Liver (tissue), 9 donors: Measurements from ENCODE around the gene NOTCH4. TPM values are rescaled to one million over a fixed set of nuclear protein-coding genes. Genes with fewer than 3 reads are reported as not detected.

ENCODE experiments used
- DNase-seq: peaks from one replicate; pipeline ENCODE4 v3.0.0-alpha.2; 2017; ENCODE audit warnings: low spot score
- H3K27ac ChIP-seq, 2 donors: one replicate each; pipeline ENCODE4 v1.7.0; 2013; ENCODE audit warnings: inconsistent platforms in 2 of 2, low read length in 2 of 2, control low read depth in 1 of 2, low read depth in 1 of 2, mild to moderate bottlenecking in 1 of 2
- H3K27me3 ChIP-seq, 4 donors: one replicate each; pipeline versions ENCODE4 v1.6.1 to v1.7.0; 2013; ENCODE audit warnings: low read length in 3 of 4, inconsistent platforms in 1 of 4, mild to moderate bottlenecking in 1 of 4, moderate library complexity in 1 of 4; ENCODE audit not compliant: control insufficient read depth in 4 of 4, insufficient read depth in 4 of 4
- H3K36me3 ChIP-seq, 4 donors: one replicate each; pipeline versions ENCODE4 v1.6.1 to v1.7.0; 2013; ENCODE audit warnings: low read length in 3 of 4, mild to moderate bottlenecking in 3 of 4, low read depth in 1 of 4, moderate library complexity in 1 of 4; ENCODE audit not compliant: control insufficient read depth in 4 of 4, insufficient read depth in 3 of 4
- H3K4me1 ChIP-seq, 4 donors: one replicate each; pipeline versions ENCODE4 v1.6.1 to v1.7.0; 2013; ENCODE audit warnings: low read length in 3 of 4, mild to moderate bottlenecking in 3 of 4, moderate library complexity in 1 of 4; ENCODE audit not compliant: control insufficient read depth in 4 of 4, insufficient read depth in 4 of 4
- H3K4me3 ChIP-seq, 3 donors: one replicate each; pipeline versions ENCODE4 v1.6.1 to v1.7.0; 2013; ENCODE audit warnings: low read length in 3 of 3, control low read depth in 1 of 3, low read depth in 1 of 3, mild to moderate bottlenecking in 1 of 3
- H3K9ac ChIP-seq, 2 donors: one replicate each; pipeline ENCODE4 v1.7.0; 2013; ENCODE audit warnings: low read length in 2 of 2, mild to moderate bottlenecking in 2 of 2, moderate library complexity in 2 of 2, control low read depth in 1 of 2, low read depth in 1 of 2
- H3K9me3 ChIP-seq, 4 donors: one replicate each; pipeline versions ENCODE4 v1.6.1 to v1.7.0; 2013; ENCODE audit warnings: low read length in 3 of 4; ENCODE audit not compliant: control insufficient read depth in 4 of 4
- EGR1 ChIP-seq, 2 donors: IDR thresholded peaks; 2 replicates each; pipeline ENCODE4 v1.6.1; 2016 to 2018; ENCODE audit warnings: antibody characterized with exemption in 2 of 2, low read depth in 2 of 2
- FOXA1 ChIP-seq: IDR thresholded peaks from 2 replicates; pipeline ENCODE4 v1.6.1; 2016; ENCODE audit warnings: antibody characterized with exemption
- FOXA2 ChIP-seq: IDR thresholded peaks from 2 replicates; pipeline ENCODE4 v1.6.1; 2016; ENCODE audit warnings: antibody characterized with exemption
- GABPA ChIP-seq, 2 donors: IDR thresholded peaks in 1 of 2; conservative IDR thresholded peaks in 1 of 2; 2 replicates each; pipeline ENCODE4 v1.6.1; 2016; ENCODE audit warnings: antibody characterized with exemption in 2 of 2, mild to moderate bottlenecking in 1 of 2, moderate library complexity in 1 of 2
- HNF4A ChIP-seq, 2 donors: conservative IDR thresholded peaks; 2 replicates each; pipeline ENCODE4 v1.6.1; 2016; ENCODE audit warnings: antibody characterized with exemption in 2 of 2, mild to moderate bottlenecking in 2 of 2
- HNF4G ChIP-seq: IDR thresholded peaks from 2 replicates; pipeline ENCODE4 v1.6.1; 2016; ENCODE audit warnings: antibody characterized with exemption
- JUND ChIP-seq, 2 donors: IDR thresholded peaks; 2 replicates each; pipeline ENCODE4 v1.6.1; 2016; ENCODE audit warnings: antibody characterized with exemption in 2 of 2
- NR2F2 ChIP-seq: IDR thresholded peaks from 2 replicates; pipeline ENCODE4 v1.6.1; 2016; ENCODE audit warnings: antibody characterized with exemption
- RXRA ChIP-seq, 2 donors: IDR thresholded peaks; 2 replicates each; pipeline ENCODE4 v1.6.1; 2017 to 2018; ENCODE audit warnings: antibody characterized with exemption in 2 of 2, mild to moderate bottlenecking in 1 of 2
- SP1 ChIP-seq: IDR thresholded peaks from 2 replicates; pipeline ENCODE4 v1.6.1; 2018; ENCODE audit warnings: antibody characterized with exemption, mild to moderate bottlenecking
- TAF1 ChIP-seq: conservative IDR thresholded peaks from 2 replicates; pipeline ENCODE4 v1.6.1; 2016; ENCODE audit warnings: antibody characterized with exemption, mild to moderate bottlenecking
- YY1 ChIP-seq: IDR thresholded peaks from 2 replicates; pipeline ENCODE4 v1.6.1; 2016; ENCODE audit warnings: antibody characterized with exemption, mild to moderate bottlenecking
- WGBS: extraction: QIAGEN DNeasy Blood & Tissue Kit; methylation state at CpG from one replicate; pipeline ENCODE4 v1.1.7; 2013; 5-methylcytosine and 5-hydroxymethylcytosine counted together
- polyA plus RNA-seq, 2 donors: library from polyadenylated mRNA; stranded (reverse) in 1 of 2; unstranded in 1 of 2; fragments of 200-250 nt in 1 of 2; fragments of >200 nt in 1 of 2; fragmentation: Nextera tagmentation in 1 of 2; extraction: Ambion mirVana in 1 of 2; gene quantifications; one replicate each; pipeline versions ENCODE4 v1.2.1 to v1.2.3, GENCODE V29; 2013 to 2015
- total RNA-seq, 2 donors: library from RNA; depleted of rRNA; stranded (reverse); fragments of >200 nt; gene quantifications; one replicate each; pipeline ENCODE4 v1.2.3, GENCODE V29; 2014
- TF ChIP-seq, protein P1 (sequence below): fragments of 150-350 bp; IDR thresholded peaks from 2 replicates; pipeline ENCODE4 v1.5.1; 2017; ENCODE audit warnings: improper control_type of control experiment, low read depth, low read length; ENCODE audit not compliant: missing input control
- TF ChIP-seq, protein P2 (sequence below): IDR thresholded peaks from 2 replicates; pipeline ENCODE4 v1.6.1; 2016; ENCODE audit warnings: antibody characterized with exemption, mild to moderate bottlenecking
- TF ChIP-seq, protein P3 (sequence below): IDR thresholded peaks from 2 replicates; pipeline ENCODE4 v1.6.1; 2016; ENCODE audit warnings: antibody characterized with exemption
- TF ChIP-seq, protein P4 (sequence below): IDR thresholded peaks from 2 replicates; pipeline ENCODE4 v1.6.1; 2016; ENCODE audit warnings: antibody characterized with exemption
- TF ChIP-seq, protein P5 (sequence below): IDR thresholded peaks from 2 replicates; pipeline ENCODE4 v1.6.1; 2016; ENCODE audit warnings: antibody characterized with exemption
- donor health status: healthy.
- donor health status: healthy.
- donor health status: healthy.
- donor health status: healthy.
- donor health status: healthy.

Gene NOTCH4
- total and polyA plus RNA-seq, 4 donors: 2.6 to 15.1 (median 8.8) TPM

DNA sequence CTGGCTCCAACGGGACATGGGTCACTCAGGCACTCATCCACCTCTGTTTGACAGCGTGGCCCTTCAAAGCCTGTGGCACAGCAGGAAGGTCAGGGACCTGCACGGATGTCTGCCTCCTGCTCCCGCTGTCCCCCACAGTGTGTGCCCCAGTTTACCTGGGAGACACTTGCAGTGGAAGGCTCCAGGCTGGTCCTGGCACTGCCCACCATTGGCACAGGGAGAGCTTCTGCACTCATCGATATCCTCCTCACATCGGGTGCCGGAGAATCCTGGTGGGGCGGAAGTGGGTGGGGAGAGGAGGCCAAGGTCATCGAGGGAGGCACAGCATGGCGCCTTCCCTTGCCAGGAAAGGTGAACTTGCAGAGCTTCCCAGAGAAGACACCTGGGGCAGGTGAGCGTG is 6.9 kb downstream of the NOTCH4 start:
- no peaks in the 10 kb centered on the region for H3K4me1 ChIP-seq
- no peak overlapping the region for H3K4me3 ChIP-seq
- H3K27ac ChIP-seq: no peak overlapping the region
- no peak overlapping the region for H3K9ac ChIP-seq
- 87% methylated on average over 11 of the region's 11 CpGs for WGBS
- no peaks in the 10 kb centered on the region for H3K27me3 ChIP-seq
- no peaks in the 10 kb centered on the region for H3K9me3 ChIP-seq
- TF ChIP-seq GABPA (IDR thresholded peaks at IDR 0.05 in 1 of 2, conservative IDR thresholded peaks at IDR 0.05 in 1 of 2): no peak
- TF ChIP-seq, protein P1, sequence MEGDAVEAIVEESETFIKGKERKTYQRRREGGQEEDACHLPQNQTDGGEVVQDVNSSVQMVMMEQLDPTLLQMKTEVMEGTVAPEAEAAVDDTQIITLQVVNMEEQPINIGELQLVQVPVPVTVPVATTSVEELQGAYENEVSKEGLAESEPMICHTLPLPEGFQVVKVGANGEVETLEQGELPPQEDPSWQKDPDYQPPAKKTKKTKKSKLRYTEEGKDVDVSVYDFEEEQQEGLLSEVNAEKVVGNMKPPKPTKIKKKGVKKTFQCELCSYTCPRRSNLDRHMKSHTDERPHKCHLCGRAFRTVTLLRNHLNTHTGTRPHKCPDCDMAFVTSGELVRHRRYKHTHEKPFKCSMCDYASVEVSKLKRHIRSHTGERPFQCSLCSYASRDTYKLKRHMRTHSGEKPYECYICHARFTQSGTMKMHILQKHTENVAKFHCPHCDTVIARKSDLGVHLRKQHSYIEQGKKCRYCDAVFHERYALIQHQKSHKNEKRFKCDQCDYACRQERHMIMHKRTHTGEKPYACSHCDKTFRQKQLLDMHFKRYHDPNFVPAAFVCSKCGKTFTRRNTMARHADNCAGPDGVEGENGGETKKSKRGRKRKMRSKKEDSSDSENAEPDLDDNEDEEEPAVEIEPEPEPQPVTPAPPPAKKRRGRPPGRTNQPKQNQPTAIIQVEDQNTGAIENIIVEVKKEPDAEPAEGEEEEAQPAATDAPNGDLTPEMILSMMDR: no peak
- TF ChIP-seq TAF1: no peak
- TF ChIP-seq, protein P2, sequence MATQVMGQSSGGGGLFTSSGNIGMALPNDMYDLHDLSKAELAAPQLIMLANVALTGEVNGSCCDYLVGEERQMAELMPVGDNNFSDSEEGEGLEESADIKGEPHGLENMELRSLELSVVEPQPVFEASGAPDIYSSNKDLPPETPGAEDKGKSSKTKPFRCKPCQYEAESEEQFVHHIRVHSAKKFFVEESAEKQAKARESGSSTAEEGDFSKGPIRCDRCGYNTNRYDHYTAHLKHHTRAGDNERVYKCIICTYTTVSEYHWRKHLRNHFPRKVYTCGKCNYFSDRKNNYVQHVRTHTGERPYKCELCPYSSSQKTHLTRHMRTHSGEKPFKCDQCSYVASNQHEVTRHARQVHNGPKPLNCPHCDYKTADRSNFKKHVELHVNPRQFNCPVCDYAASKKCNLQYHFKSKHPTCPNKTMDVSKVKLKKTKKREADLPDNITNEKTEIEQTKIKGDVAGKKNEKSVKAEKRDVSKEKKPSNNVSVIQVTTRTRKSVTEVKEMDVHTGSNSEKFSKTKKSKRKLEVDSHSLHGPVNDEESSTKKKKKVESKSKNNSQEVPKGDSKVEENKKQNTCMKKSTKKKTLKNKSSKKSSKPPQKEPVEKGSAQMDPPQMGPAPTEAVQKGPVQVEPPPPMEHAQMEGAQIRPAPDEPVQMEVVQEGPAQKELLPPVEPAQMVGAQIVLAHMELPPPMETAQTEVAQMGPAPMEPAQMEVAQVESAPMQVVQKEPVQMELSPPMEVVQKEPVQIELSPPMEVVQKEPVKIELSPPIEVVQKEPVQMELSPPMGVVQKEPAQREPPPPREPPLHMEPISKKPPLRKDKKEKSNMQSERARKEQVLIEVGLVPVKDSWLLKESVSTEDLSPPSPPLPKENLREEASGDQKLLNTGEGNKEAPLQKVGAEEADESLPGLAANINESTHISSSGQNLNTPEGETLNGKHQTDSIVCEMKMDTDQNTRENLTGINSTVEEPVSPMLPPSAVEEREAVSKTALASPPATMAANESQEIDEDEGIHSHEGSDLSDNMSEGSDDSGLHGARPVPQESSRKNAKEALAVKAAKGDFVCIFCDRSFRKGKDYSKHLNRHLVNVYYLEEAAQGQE: no peak
- TF ChIP-seq, protein P3, sequence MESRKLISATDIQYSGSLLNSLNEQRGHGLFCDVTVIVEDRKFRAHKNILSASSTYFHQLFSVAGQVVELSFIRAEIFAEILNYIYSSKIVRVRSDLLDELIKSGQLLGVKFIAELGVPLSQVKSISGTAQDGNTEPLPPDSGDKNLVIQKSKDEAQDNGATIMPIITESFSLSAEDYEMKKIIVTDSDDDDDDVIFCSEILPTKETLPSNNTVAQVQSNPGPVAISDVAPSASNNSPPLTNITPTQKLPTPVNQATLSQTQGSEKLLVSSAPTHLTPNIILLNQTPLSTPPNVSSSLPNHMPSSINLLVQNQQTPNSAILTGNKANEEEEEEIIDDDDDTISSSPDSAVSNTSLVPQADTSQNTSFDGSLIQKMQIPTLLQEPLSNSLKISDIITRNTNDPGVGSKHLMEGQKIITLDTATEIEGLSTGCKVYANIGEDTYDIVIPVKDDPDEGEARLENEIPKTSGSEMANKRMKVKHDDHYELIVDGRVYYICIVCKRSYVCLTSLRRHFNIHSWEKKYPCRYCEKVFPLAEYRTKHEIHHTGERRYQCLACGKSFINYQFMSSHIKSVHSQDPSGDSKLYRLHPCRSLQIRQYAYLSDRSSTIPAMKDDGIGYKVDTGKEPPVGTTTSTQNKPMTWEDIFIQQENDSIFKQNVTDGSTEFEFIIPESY: no peak
- TF ChIP-seq, protein P4, sequence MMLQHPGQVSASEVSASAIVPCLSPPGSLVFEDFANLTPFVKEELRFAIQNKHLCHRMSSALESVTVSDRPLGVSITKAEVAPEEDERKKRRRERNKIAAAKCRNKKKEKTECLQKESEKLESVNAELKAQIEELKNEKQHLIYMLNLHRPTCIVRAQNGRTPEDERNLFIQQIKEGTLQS: no peak
- no peak for TF ChIP-seq HNF4G
- TF ChIP-seq, protein P5, sequence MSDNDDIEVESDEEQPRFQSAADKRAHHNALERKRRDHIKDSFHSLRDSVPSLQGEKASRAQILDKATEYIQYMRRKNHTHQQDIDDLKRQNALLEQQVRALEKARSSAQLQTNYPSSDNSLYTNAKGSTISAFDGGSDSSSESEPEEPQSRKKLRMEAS: no peak
- no peak for TF ChIP-seq RXRA (IDR thresholded peaks at IDR 0.05)
- TF ChIP-seq YY1: no peak
- no peak for DNase-seq
- H3K36me3 ChIP-seq: no peaks in the 10 kb centered on the region

DNA sequence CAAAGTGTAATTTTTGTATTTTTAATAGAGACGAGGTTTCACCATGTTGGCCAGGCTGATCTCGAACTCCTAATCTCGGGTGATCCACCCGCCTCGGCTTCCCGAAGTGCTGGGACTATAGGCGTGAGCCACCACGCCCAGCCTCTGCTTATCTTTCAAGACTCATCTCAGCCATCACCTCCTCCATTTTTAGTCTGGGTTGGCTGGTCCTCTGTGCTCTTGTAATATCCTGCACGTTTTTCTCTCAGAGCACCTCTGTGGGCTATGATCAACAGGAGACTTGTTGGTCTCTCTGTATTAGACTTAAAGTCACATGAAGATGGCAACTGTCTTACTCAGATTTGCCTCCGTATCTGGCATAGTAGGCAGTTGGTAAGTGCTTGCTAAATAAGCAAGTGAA is 7.6 kb downstream of the NOTCH4 start:
- no peaks in the 10 kb centered on the region for H3K36me3 ChIP-seq
- H3K9me3 ChIP-seq: no peaks in the 10 kb centered on the region
- H3K4me1 ChIP-seq: no peaks in the 10 kb centered on the region
- no peak overlapping the region for H3K27ac ChIP-seq
- no peak for DNase-seq
- TF ChIP-seq, protein P2: no peak
- no peak for TF ChIP-seq HNF4A (conservative IDR thresholded peaks at IDR 0.05)
- TF ChIP-seq JUND (IDR thresholded peaks at IDR 0.05): no peak
- TF ChIP-seq, protein P4: no peak
- TF ChIP-seq YY1: no peak
- no peak for TF ChIP-seq TAF1
- TF ChIP-seq SP1: no peak
- no peak for TF ChIP-seq NR2F2
- no peak for TF ChIP-seq GABPA (IDR thresholded peaks at IDR 0.05 in 1 of 2, conservative IDR thresholded peaks at IDR 0.05 in 1 of 2)
- TF ChIP-seq FOXA1: no peak
- TF ChIP-seq EGR1 (IDR thresholded peaks at IDR 0.05; ENCODE audit: low read depth in 2 of 2): no peak
- no peak for TF ChIP-seq FOXA2
- no peak for TF ChIP-seq HNF4G
- TF ChIP-seq, protein P3: no peak
- TF ChIP-seq, protein P5: no peak
- 78% methylated on average over 10 of the region's 10 CpGs for WGBS
- H3K9ac ChIP-seq: no peak overlapping the region
- no peaks in the 10 kb centered on the region for H3K27me3 ChIP-seq
- H3K4me3 ChIP-seq: no peak overlapping the region
